Stimulated activated CD4-positive, alpha-beta T cell treated with anti-CD3 and anti-CD28 coated beads, Interleukin-2, amount 100 ng/mL, for 48 hours (primary cell): ENCODE measurements around the gene CARD14.
A peak's percentile ranks its signal among the peaks of the same experiment; 100 is the strongest.

ENCODE experiments used
- DNase-seq, 2 donors: peaks; one replicate each; pipeline ENCODE4 v3.0.0-alpha.2; 2020

The CARD14 gene

GRCh38 chr17:80169784-80170500 lies at the start of gene CARD14:
CARD14 (plus strand) TSS chr17:80170030; CDS start chr17:80181439, 11,409 bp downstream.
- DNase-seq, result no peak

GRCh38 chr17:80122026-80122575 lies 47.7 kb upstream of the CARD14 start:
- DNase-seq, result no peak

- no peak for DNase-seq
Measured at GRCh38 chr17:80122926-80123505, 46.8 kb upstream of the CARD14 start.

GRCh38 chr17:80123791-80124190 lies 46.0 kb upstream of the CARD14 start:
- no peak for DNase-seq

GRCh38 chr17:80124351-80124981 lies 45.4 kb upstream of the CARD14 start:
- DNase-seq, result no peak

- DNase-seq, result no peak
Measured at GRCh38 chr17:80125656-80126448, 44.0 kb upstream of the CARD14 start.

GRCh38 chr17:80126449-80126715 lies 43.4 kb upstream of the CARD14 start:
- no peak for DNase-seq

GRCh38 chr17:80129006-80129565 lies 40.7 kb upstream of the CARD14 start:
- no peak for DNase-seq

- no peak for DNase-seq
Measured at GRCh38 chr17:80130992-80131391, 38.8 kb upstream of the CARD14 start.

GRCh38 chr17:80132906-80133625 lies 36.8 kb upstream of the CARD14 start:
- no peak for DNase-seq

- no peak for DNase-seq
Measured at GRCh38 chr17:80133626-80133970, 36.2 kb upstream of the CARD14 start.

- DNase-seq, result no peak
Measured at GRCh38 chr17:80137131-80137530, 32.7 kb upstream of the CARD14 start.

GRCh38 chr17:80138856-80139426 lies 30.9 kb upstream of the CARD14 start:
- DNase-seq, result no peak

- DNase-seq, result no peak
Measured at GRCh38 chr17:80141463-80142165, 28.2 kb upstream of the CARD14 start.

GRCh38 chr17:80142929-80143328 lies 26.9 kb upstream of the CARD14 start:
- no peak for DNase-seq

- no peak for DNase-seq
Measured at GRCh38 chr17:80145076-80146075, 24.5 kb upstream of the CARD14 start.

GRCh38 chr17:80146121-80147034 lies 23.5 kb upstream of the CARD14 start:
- no peak for DNase-seq

- DNase-seq, result peak; percentile 93 to 94
Measured at GRCh38 chr17:80147035-80147822, 22.6 kb upstream of the CARD14 start, which contains the start of gene EIF4A3. EIF4A3 (minus strand) TSS chr17:80147128; CDS start chr17:80146961, 167 bp downstream.
